ENCODE results near the gene TMEM165. TPM values are rescaled to one million over a fixed set of nuclear protein-coding genes. Genes with fewer than 3 reads are reported as not detected.

Gene TMEM165, protein sequence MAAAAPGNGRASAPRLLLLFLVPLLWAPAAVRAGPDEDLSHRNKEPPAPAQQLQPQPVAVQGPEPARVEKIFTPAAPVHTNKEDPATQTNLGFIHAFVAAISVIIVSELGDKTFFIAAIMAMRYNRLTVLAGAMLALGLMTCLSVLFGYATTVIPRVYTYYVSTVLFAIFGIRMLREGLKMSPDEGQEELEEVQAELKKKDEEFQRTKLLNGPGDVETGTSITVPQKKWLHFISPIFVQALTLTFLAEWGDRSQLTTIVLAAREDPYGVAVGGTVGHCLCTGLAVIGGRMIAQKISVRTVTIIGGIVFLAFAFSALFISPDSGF
- polyA plus RNA-seq (71.8 to 144 TPM (median 132 TPM) in 3 replicates), polyA minus RNA-seq (76.7 to 140 TPM (median 112 TPM) in 3 replicates)
- polyA plus RNA-seq (2011; ENCODE audit: low read depth) = 80.5 TPM
- polyA plus RNA-seq (2011; cell fraction: cytosol; rRNA removed) = 45.7 and 71.7 TPM in 2 replicates
- polyA plus RNA-seq (2011; cell fraction: nucleus; rRNA removed) = 133 and 164 TPM in 2 replicates
- polyA plus RNA-seq (2012; ENCODE audit: low replicate concordance) = 50.8 and 60.0 TPM in 2 replicates
- polyA minus RNA-seq (2011; cell fraction: cytosol; rRNA and poly(A)+ RNA removed) = 61.6 TPM
- polyA minus RNA-seq (2011; cell fraction: nucleus; rRNA and poly(A)+ RNA removed) = 77.6 and 125 TPM in 2 replicates

DNA sequence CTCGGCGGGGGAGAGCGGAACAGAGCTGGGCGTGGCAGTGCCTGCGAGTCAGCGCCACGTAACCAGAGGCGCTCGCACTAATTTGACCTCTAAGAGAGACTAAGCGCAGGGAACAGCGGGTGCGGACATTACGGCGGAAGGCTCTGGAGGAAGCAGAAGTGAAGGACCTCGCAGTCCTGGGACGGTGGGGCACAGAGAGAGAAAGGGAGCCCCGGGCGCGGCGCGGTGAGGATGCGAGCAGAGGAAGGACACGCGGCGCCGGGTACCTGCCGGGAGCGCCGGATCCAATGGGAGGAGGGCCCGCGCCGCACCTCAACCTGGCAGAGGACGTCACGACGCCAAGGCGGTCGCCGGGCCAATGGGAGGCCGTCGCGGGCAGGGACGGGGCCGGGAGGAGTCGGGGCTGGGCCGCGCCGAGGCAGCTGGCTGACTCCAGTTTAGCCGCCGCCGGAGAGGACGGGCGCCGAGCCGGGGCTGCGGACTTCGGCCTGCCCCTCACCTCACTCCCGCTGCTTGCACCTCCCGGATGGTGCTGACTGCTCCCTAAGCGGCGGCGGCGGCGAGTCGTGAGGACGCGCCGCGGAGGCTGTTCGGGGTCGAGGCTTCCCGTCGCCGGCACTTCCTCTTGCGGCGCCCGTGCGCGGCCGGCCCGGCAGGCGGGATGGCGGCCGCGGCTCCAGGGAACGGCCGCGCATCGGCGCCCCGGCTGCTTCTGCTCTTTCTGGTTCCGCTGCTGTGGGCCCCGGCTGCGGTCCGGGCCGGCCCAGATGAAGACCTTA is at the start of gene TMEM165:
TMEM165 (plus strand) TSS at position 429 of the 779 bp plus-strand sequence; CDS start at position 662, 233 bp downstream.
- peak within 1 kb of the TSS; percentile 90 for H3K27ac ChIP-seq (ENCODE audit: control insufficient read depth, insufficient read depth, low read length)
- dilution Hi-C loops (cut with MboI; ENCODE audit: extremely low pct_ligation_motif_present, low sequenced_read_pairs) = no loop called here
- H3K4me1 ChIP-seq (ENCODE audit: control insufficient read depth, extremely low read depth, insufficient read depth, low read length) = peaks cover 21% of the 10 kb centered on the region
- FAIRE-seq (no peak), DNase-seq (ENCODE audit: low read depth, low spot score) (no peak)
- peak within 1 kb of the TSS; percentile 96 for H2AFZ ChIP-seq (ENCODE audit: control insufficient read depth, low read length)
- no peaks in the 10 kb centered on the region for H3K9me3 ChIP-seq (ENCODE audit: control insufficient read depth, low read depth, low read length)
- H3K9me1 ChIP-seq (ENCODE audit: control insufficient read depth, extremely low read depth, insufficient read depth, low read length) = no peaks in the 10 kb centered on the region
- peaks cover 47% of the 10 kb centered on the region for H3K79me2 ChIP-seq (ENCODE audit: control insufficient read depth, insufficient read depth, low read length)
- no peaks in the 10 kb centered on the region for H3K27me3 ChIP-seq (ENCODE audit: control insufficient read depth, extremely low read depth, insufficient read depth, low read length)
- peaks cover 25% of the 10 kb centered on the region for H4K20me1 ChIP-seq (ENCODE audit: control insufficient read depth, extremely low read depth, insufficient read depth, low read length)
- peak within 1 kb of the TSS; percentile 88 for H3K9ac ChIP-seq (ENCODE audit: control insufficient read depth, extremely low read depth, insufficient read depth, low read length)
- H3K36me3 ChIP-seq (ENCODE audit: control insufficient read depth in 2 of 2, extremely low read depth in 1 of 2, insufficient read depth in 2 of 2, low read length in 2 of 2) = peaks cover 3 to 7% of the 10 kb centered on the region in 2 experiments
- peak within 1 kb of the TSS; percentile 83 to 97 (median 88) for H3K4me3 ChIP-seq (ENCODE audit: control insufficient read depth in 2 of 3, extremely low read depth in 1 of 3, insufficient read depth in 2 of 3, low read depth in 1 of 3, low read length in 3 of 3)
- H3K4me2 ChIP-seq (ENCODE audit: control insufficient read depth, extremely low read depth, insufficient read depth, low read depth, low read length) = peak within 1 kb of the TSS; percentile 99
- no peak for TF ChIP-seq EZH2 (IDR thresholded peaks at IDR 0.05; ENCODE audit: low read length)
- TF ChIP-seq, protein P1, sequence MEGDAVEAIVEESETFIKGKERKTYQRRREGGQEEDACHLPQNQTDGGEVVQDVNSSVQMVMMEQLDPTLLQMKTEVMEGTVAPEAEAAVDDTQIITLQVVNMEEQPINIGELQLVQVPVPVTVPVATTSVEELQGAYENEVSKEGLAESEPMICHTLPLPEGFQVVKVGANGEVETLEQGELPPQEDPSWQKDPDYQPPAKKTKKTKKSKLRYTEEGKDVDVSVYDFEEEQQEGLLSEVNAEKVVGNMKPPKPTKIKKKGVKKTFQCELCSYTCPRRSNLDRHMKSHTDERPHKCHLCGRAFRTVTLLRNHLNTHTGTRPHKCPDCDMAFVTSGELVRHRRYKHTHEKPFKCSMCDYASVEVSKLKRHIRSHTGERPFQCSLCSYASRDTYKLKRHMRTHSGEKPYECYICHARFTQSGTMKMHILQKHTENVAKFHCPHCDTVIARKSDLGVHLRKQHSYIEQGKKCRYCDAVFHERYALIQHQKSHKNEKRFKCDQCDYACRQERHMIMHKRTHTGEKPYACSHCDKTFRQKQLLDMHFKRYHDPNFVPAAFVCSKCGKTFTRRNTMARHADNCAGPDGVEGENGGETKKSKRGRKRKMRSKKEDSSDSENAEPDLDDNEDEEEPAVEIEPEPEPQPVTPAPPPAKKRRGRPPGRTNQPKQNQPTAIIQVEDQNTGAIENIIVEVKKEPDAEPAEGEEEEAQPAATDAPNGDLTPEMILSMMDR (optimal IDR thresholded peaks at IDR 0.05 in 1 of 3, IDR thresholded peaks at IDR 0.05 in 1 of 3, conservative IDR thresholded peaks at IDR 0.05 in 1 of 3; ENCODE audit: extremely low read depth in 1 of 3, insufficient read depth in 2 of 3, low read length in 3 of 3) = peak in 2 of 3 experiments; percentile 0 to 14

DNA sequence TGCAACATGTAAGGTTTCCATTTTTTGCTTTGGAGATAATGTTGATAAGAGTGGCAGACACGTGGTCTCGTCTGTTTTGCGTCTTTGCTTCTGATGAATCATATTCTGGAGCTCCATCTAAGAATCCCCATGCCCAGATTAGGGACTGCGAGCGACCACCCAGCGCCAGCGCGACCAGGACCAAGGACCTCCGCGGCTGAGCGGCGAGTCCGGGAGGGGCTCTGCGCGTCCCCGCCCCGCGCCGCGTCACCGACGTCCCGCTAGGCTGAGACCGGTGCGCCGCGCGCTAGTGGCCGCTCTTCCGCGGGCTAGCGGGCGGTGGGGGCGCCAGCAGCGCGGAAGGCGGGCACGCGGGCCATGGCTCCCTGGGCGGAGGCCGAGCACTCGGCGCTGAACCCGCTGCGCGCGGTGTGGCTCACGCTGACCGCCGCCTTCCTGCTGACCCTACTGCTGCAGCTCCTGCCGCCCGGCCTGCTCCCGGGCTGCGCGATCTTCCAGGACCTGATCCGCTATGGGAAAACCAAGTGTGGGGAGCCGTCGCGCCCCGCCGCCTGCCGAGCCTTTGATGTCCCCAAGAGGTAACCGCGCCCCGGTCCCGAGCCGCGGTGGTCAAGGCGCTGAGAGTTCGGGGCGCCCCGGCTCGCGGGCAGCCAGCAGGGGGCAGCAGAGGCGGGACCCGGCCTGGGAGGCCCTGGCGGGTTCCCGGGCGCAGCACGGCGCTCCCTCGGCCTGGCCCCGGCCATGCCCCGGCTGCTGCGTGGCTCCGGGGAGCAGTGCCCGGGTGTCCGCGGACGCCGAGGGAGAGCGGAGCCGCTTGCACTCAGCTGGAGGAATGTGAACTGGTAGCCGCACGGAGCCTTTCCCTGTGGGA is 49.5 kb upstream of the TMEM165 start, which contains the start of gene SRD5A3:
SRD5A3 (plus strand) TSS at position 263 of the 871 bp plus-strand sequence; CDS start at position 358, 95 bp downstream.
- no peak for DNase-seq (ENCODE audit: low read depth, low spot score)
- no peaks in the 10 kb centered on the region for H3K79me2 ChIP-seq (ENCODE audit: control insufficient read depth, insufficient read depth, low read length)
- H3K36me3 ChIP-seq (ENCODE audit: control insufficient read depth in 2 of 2, extremely low read depth in 1 of 2, insufficient read depth in 2 of 2, low read length in 2 of 2) = no peaks in the 10 kb centered on the region

More for the DNA sequence above, 49.5 kb upstream of the TMEM165 start, which contains the start of gene SRD5A3:
- peak within 1 kb of the TSS; percentile 97 for H3K4me2 ChIP-seq (ENCODE audit: control insufficient read depth, extremely low read depth, insufficient read depth, low read depth, low read length)
- peak within 1 kb of the TSS; percentile 71 to 82 (median 78) for H3K4me3 ChIP-seq (ENCODE audit: control insufficient read depth in 2 of 3, extremely low read depth in 1 of 3, insufficient read depth in 2 of 3, low read depth in 1 of 3, low read length in 3 of 3)
- TF ChIP-seq, protein P1 (optimal IDR thresholded peaks at IDR 0.05 in 1 of 3, IDR thresholded peaks at IDR 0.05 in 1 of 3, conservative IDR thresholded peaks at IDR 0.05 in 1 of 3; ENCODE audit: extremely low read depth in 1 of 3, insufficient read depth in 2 of 3, low read length in 3 of 3) = peak in 2 of 3 experiments; percentile 80 to 86
- TF ChIP-seq EZH2 (IDR thresholded peaks at IDR 0.05; ENCODE audit: low read length) = no peak
- dilution Hi-C loops (cut with MboI; ENCODE audit: extremely low pct_ligation_motif_present, low sequenced_read_pairs) = no loop called here
- peak within 1 kb of the TSS; percentile 93 for H2AFZ ChIP-seq (ENCODE audit: control insufficient read depth, low read length)
- H3K4me1 ChIP-seq (ENCODE audit: control insufficient read depth, extremely low read depth, insufficient read depth, low read length) = peaks cover 8% of the 10 kb centered on the region
- H3K9me1 ChIP-seq (ENCODE audit: control insufficient read depth, extremely low read depth, insufficient read depth, low read length) = no peaks in the 10 kb centered on the region
- peak within 1 kb of the TSS; percentile 86 for H3K9ac ChIP-seq (ENCODE audit: control insufficient read depth, extremely low read depth, insufficient read depth, low read length)
- no peaks in the 10 kb centered on the region for H3K9me3 ChIP-seq (ENCODE audit: control insufficient read depth, low read depth, low read length)
- no peaks in the 10 kb centered on the region for H4K20me1 ChIP-seq (ENCODE audit: control insufficient read depth, extremely low read depth, insufficient read depth, low read length)
- FAIRE-seq = no peak
- H3K27me3 ChIP-seq (ENCODE audit: control insufficient read depth, extremely low read depth, insufficient read depth, low read length) = no peaks in the 10 kb centered on the region
- peak within 1 kb of the TSS; percentile 70 for H3K27ac ChIP-seq (ENCODE audit: control insufficient read depth, insufficient read depth, low read length)

Measured in keratinocyte (primary cell).